ENCODE measurements around the gene RPS25. TPM values are rescaled to one million over a fixed set of nuclear protein-coding genes. Genes with fewer than 3 reads are reported as not detected.
"Not testable (repeated sequence)": the region's sequence is repeated elsewhere in the genome, so short reads cannot be mapped to it uniquely, and the experiment has no call there.

The RPS25 gene
- total and polyA plus RNA-seq, 4 donors = 228 to 499 (median 385) TPM

DNA sequence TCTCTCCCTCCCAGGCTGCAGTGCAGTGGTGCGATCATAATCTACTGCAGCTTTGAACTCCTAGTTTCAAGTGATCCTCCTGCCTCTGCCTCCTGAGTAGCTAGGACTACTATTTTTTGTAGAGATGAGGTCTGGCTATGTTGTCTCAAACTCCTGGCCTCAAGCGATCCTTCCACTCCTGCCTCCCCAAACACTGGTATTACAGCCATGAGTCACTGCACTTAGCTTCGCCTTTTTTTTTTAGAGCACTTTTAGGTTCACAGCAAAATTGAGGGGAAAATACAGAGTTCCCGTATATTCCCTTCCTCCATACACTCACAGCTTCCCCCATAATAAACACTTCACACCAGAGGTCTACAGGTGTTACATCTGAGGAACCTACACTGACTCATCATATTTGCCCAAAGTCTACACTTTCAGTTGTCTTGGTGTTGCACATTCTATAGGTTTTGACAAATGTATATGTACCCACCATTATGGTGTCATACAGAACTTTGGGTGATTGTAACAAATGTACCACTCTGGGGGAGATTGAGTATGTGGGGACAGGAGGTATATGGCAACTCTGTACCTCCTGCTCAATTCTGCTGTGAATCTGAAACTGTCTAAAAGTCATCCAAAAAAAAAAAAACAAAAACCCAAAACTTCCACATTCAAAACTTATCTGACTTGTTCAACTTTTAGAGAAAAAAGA is 23.8 kb upstream of the RPS25 start:
- no peak overlapping the region for H3K4me3 ChIP-seq (ENCODE audit: low read depth in 1 of 3, low read length in 3 of 3)
- no peak for TF ChIP-seq TAF1 (conservative IDR thresholded peaks at IDR 0.05)
- no peak for TF ChIP-seq SP1 (IDR thresholded peaks at IDR 0.05)
- TF ChIP-seq FOXA2 (IDR thresholded peaks at IDR 0.05) = no peak
- no peak for TF ChIP-seq NR2F2 (IDR thresholded peaks at IDR 0.05)
- no peak for TF ChIP-seq RXRA (IDR thresholded peaks at IDR 0.05)
- TF ChIP-seq ATF3 (IDR thresholded peaks at IDR 0.05) = no peak
- TF ChIP-seq RAD21 (IDR thresholded peaks at IDR 0.05) = no peak
- no peak for TF ChIP-seq ZBTB33 (IDR thresholded peaks at IDR 0.05)
- TF ChIP-seq GABPA (IDR thresholded peaks at IDR 0.05 in 1 of 2, conservative IDR thresholded peaks at IDR 0.05 in 1 of 2) = no peak
- TF ChIP-seq FOXA1 (IDR thresholded peaks at IDR 0.05) = no peak
- TF ChIP-seq CTCF (IDR thresholded peaks at IDR 0.05; ENCODE audit: low read depth, low read length, missing input control) = no peak
- no peak for TF ChIP-seq HNF4A (conservative IDR thresholded peaks at IDR 0.05)
- TF ChIP-seq, protein P1, sequence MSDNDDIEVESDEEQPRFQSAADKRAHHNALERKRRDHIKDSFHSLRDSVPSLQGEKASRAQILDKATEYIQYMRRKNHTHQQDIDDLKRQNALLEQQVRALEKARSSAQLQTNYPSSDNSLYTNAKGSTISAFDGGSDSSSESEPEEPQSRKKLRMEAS (IDR thresholded peaks at IDR 0.05) = no peak
- no peak for TF ChIP-seq REST (IDR thresholded peaks at IDR 0.05)
- no peak for TF ChIP-seq HNF4G (IDR thresholded peaks at IDR 0.05)
- no peak for TF ChIP-seq EGR1 (IDR thresholded peaks at IDR 0.05; ENCODE audit: low read depth in 2 of 2)
- TF ChIP-seq YY1 (IDR thresholded peaks at IDR 0.05) = no peak
- whole genome bisulfite sequencing = 95% methylated on average over 4 of the region's 4 CpGs

DNA sequence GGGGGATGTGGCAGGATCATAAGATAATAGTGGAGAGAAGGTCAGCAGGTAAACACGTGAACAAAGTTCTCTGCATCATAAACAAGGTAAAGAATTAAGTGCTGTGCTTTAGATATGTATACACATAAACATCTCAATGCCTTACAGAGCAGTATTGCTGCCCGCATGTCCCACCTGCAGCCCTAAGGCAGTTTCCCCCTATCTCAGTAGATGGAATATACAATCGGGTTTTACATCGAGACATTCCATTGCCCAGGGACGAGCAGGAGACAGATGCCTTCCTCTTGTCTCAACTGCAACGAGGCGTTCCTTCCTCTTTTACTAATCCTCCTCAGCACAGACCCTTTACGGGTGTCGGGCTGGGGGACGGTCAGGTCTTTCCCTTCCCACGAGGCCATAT is 21.3 kb upstream of the RPS25 start:
- not testable (repeated sequence) for H3K4me1 ChIP-seq (ENCODE audit: control insufficient read depth in 4 of 4, insufficient read depth in 4 of 4, low read length in 3 of 4); H3K27me3 ChIP-seq (ENCODE audit: control insufficient read depth in 4 of 4, insufficient read depth in 4 of 4, low read length in 3 of 4); H3K4me3 ChIP-seq (ENCODE audit: low read depth in 1 of 3, low read length in 3 of 3); H3K9me3 ChIP-seq (ENCODE audit: control insufficient read depth in 4 of 4, low read length in 3 of 4); H3K27ac ChIP-seq (ENCODE audit: low read depth in 1 of 2, low read length in 2 of 2); H3K36me3 ChIP-seq (ENCODE audit: control insufficient read depth in 4 of 4, insufficient read depth in 3 of 4, low read depth in 1 of 4, low read length in 3 of 4); DNase-seq (ENCODE audit: low spot score); H3K9ac ChIP-seq (ENCODE audit: low read depth in 1 of 2, low read length in 2 of 2)
- 62% methylated on average over 11 of the region's 11 CpGs for WGBS

More for the DNA sequence above, 23.8 kb upstream of the RPS25 start:
- H3K9ac ChIP-seq (ENCODE audit: low read depth in 1 of 2, low read length in 2 of 2) = no peak overlapping the region
- DNase-seq (ENCODE audit: low spot score) = no peak
- no peaks in the 10 kb centered on the region for H3K4me1 ChIP-seq (ENCODE audit: control insufficient read depth in 4 of 4, insufficient read depth in 4 of 4, low read length in 3 of 4)
- no peak overlapping the region for H3K27ac ChIP-seq (ENCODE audit: low read depth in 1 of 2, low read length in 2 of 2)
- no peaks in the 10 kb centered on the region for H3K27me3 ChIP-seq (ENCODE audit: control insufficient read depth in 4 of 4, insufficient read depth in 4 of 4, low read length in 3 of 4)
- H3K9me3 ChIP-seq (ENCODE audit: control insufficient read depth in 4 of 4, low read length in 3 of 4) = no peaks in the 10 kb centered on the region
- H3K36me3 ChIP-seq (ENCODE audit: control insufficient read depth in 4 of 4, insufficient read depth in 3 of 4, low read depth in 1 of 4, low read length in 3 of 4) = peaks cover 8 to 24% (median 15%) of the 10 kb centered on the region in 4 donors
